HepG2 (cell line): ENCODE measurements around the gene TMEM131L. TPM values are rescaled to one million over a fixed set of nuclear protein-coding genes. Genes with fewer than 3 reads are reported as not detected.
A peak's percentile ranks its signal among the peaks of the same experiment; 100 is the strongest.

Experiments used
- ATAC-seq: fragments of 200-7000 bp; cut with Tn5 transposase; 3 replicates; pipeline ENCODE4 v1.9.1; 2020; ENCODE audit warnings: mild to moderate bottlenecking, moderate library complexity
- BruUV-seq: library from RNA; stranded (reverse); fragments of 400-500 nt; replicated peaks from 2 replicates; lab custom pipeline; 2021; lab: Mats Ljungman, UMichigan
- CTCF ChIA-PET: fragments of 300-600 bp; formaldehyde crosslinking; extraction: SDS; loops from one replicate; lab custom pipeline; 2021; ENCODE audit warnings: low total read pairs, inconsistent platforms, low intra/inter-chr PET ratio; lab: Yijun Ruan, JAX
- POLR2A ChIA-PET: fragments of 350-600 bp; sonication (Branson Sonifier 250); formaldehyde crosslinking; loops from one replicate; lab custom pipeline; 2020; ENCODE audit warnings: antibody characterized with exemption, inconsistent platforms; lab: Yijun Ruan, JAX
- DNase-seq: peaks from one replicate; pipeline ENCODE4 v3.0.0-alpha.2; 2015; ENCODE audit warnings: low spot score
- FAIRE-seq: peaks from 3 replicates; lab custom pipeline; 2011; peaks lifted over from hg19 to GRCh38; lab: Jason Lieb, UNC
- H2AFZ ChIP-seq: one replicate; pipeline ENCODE4 v1.6.1; 2011; ENCODE audit warnings: low read length, inconsistent platforms
- H3K27ac ChIP-seq: fragments of 300-600 bp; 3 replicates; pipeline ENCODE4 v1.8.0; 2011; ENCODE audit warnings: mixed run types, mild to moderate bottlenecking, mixed read lengths, low read length, inconsistent platforms; ENCODE audit not compliant: insufficient read depth; ENCODE audit errors: extremely low read length
- H3K27me3 ChIP-seq, 2 experiments: fragments of 200-600 bp in 1 of 2; 2 replicates in 1 of 2; 3 replicates in 1 of 2; pipeline versions ENCODE4 v1.6.0 to v1.8.0; 2011; ENCODE audit warnings: low read length in 2 of 2, mild to moderate bottlenecking in 2 of 2, moderate library complexity in 2 of 2, inconsistent platforms in 1 of 2; ENCODE audit not compliant: insufficient read depth in 2 of 2, control insufficient read depth in 1 of 2
- H3K36me3 ChIP-seq, 2 experiments: fragments of 200-600 bp in 1 of 2; replicated peaks in 1 of 2; 2 replicates in 1 of 2; 3 replicates in 1 of 2; pipeline versions ENCODE4 v1.5.1 to v1.8.0; 2011; ENCODE audit warnings: low read length in 2 of 2, inconsistent platforms in 1 of 2; ENCODE audit not compliant: insufficient read depth in 2 of 2, control insufficient read depth in 1 of 2
- H3K4me1 ChIP-seq: 2 replicates; pipeline ENCODE4 v1.5.1; 2012; ENCODE audit warnings: low read length, inconsistent platforms; ENCODE audit not compliant: insufficient read depth
- H3K4me2 ChIP-seq: 2 replicates; pipeline ENCODE4 v1.6.0; 2011; ENCODE audit warnings: low read depth, low read length, inconsistent platforms
- H3K4me3 ChIP-seq, 3 experiments: fragments of 200-600 bp in 1 of 3; sonication (generic), shearing (Covaris generic) in 1 of 3; replicated peaks in 1 of 3; 2 replicates each; pipeline ENCODE4 v1.5.1; 2011 to 2016; ENCODE audit warnings: low read length in 3 of 3, inconsistent platforms in 2 of 3, low read depth in 2 of 3, mild to moderate bottlenecking in 2 of 3, control low read depth in 1 of 3, mixed read lengths in 1 of 3; ENCODE audit not compliant: insufficient read depth in 1 of 3
- H3K79me2 ChIP-seq: one replicate; pipeline ENCODE4 v1.6.1; 2011; ENCODE audit warnings: low read length, inconsistent platforms; ENCODE audit not compliant: insufficient read depth
- H3K9ac ChIP-seq: 2 replicates; pipeline ENCODE4 v1.6.0; 2011; ENCODE audit warnings: mild to moderate bottlenecking, low read depth, low read length, inconsistent platforms; ENCODE audit not compliant: insufficient read depth
- H3K9me3 ChIP-seq: 2 replicates; pipeline ENCODE4 v1.5.1; 2012; ENCODE audit warnings: mild to moderate bottlenecking, low read length
- H4K20me1 ChIP-seq: 2 replicates; pipeline ENCODE4 v1.6.0; 2011; ENCODE audit warnings: inconsistent platforms, mild to moderate bottlenecking, low read length, moderate library complexity; ENCODE audit not compliant: insufficient read depth
- CBX5 ChIP-seq: sonication (generic); formaldehyde crosslinking; IDR thresholded peaks from 2 replicates; pipeline ENCODE4 v1.4.0; 2020; ENCODE audit warnings: missing genetic modification reagents, borderline replicate concordance
- ESRRA ChIP-seq: sonication (generic); formaldehyde crosslinking; IDR thresholded peaks from 2 replicates; pipeline ENCODE4 v1.5.1; 2020; ENCODE audit warnings: mild to moderate bottlenecking, low read depth, missing genetic modification reagents
- MAFF ChIP-seq: IDR thresholded peaks from 2 replicates; pipeline ENCODE4 v1.6.1; 2011; ENCODE audit warnings: low read depth, low read length, improper control_type of control experiment
- MAFK ChIP-seq, 2 experiments: IDR thresholded peaks in 1 of 2; conservative IDR thresholded peaks in 1 of 2; 2 replicates each; pipeline ENCODE4 v1.6.1; 2011; ENCODE audit warnings: improper control_type of control experiment in 2 of 2, low read length in 2 of 2
- REPIN1 ChIP-seq: sonication (generic); formaldehyde crosslinking; IDR thresholded peaks from 2 replicates; pipeline ENCODE4 v1.8.0; 2022; ENCODE audit warnings: missing genetic modification reagents, low read depth, mild to moderate bottlenecking, borderline replicate concordance
- SIX1 ChIP-seq: sonication (generic); formaldehyde crosslinking; IDR thresholded peaks from 2 replicates; pipeline ENCODE4 v1.4.0; 2020; ENCODE audit warnings: missing genetic modification reagents, borderline replicate concordance
- SP1 ChIP-seq, 2 experiments: fragments of 450-650 bp in 1 of 2; sonication (generic) in 1 of 2; formaldehyde crosslinking in 1 of 2; IDR thresholded peaks; 2 replicates each; pipeline versions ENCODE4 v1.4.0 to v1.6.1; 2016 to 2020; ENCODE audit warnings: missing genetic modification reagents in 1 of 2
- ZNF782 ChIP-seq: sonication (generic); formaldehyde crosslinking; IDR thresholded peaks from 2 replicates; pipeline ENCODE4 v1.4.0; 2020; ENCODE audit warnings: missing genetic modification reagents, mild to moderate bottlenecking, borderline replicate concordance
- ZSCAN22 ChIP-seq: sonication (generic); formaldehyde crosslinking; IDR thresholded peaks from 2 replicates; pipeline ENCODE4 v1.4.0; 2020; ENCODE audit warnings: mild to moderate bottlenecking, missing genetic modification reagents
- WGBS: methylation state at CpG from one replicate; pipeline ENCODE4 v1.1.6; 2017; ENCODE audit warnings: low lambda C conversion rate; 5-methylcytosine and 5-hydroxymethylcytosine counted together
- in situ Hi-C: cut with HindIII; loops from 2 replicates; pipeline ENCODE4 v1.10.0; 2017; ENCODE audit warnings: low pct_unique_long_range_greater_than_20kb; ENCODE audit not compliant: extremely low pct_ligation_motif_present
- intact Hi-C: fragments of 100-400 bp; cut with micrococcal nuclease; formaldehyde crosslinking; loops from one replicate; pipeline ENCODE4 v1.10.0; 2022; ENCODE audit not compliant: unreplicated experiment
- polyA plus RNA-seq, 8 experiments: library from polyadenylated mRNA; depleted of rRNA in 3 of 8; stranded (reverse) in 7 of 8; unstranded in 1 of 8; fragments of >200 nt; fragmentation: Illumina TruSeq in 4 of 8; extraction: Trizol in 4 of 8; gene quantifications; 2 replicates each; pipeline versions ENCODE4 v1.2.1 to v1.2.3, GENCODE V29; 2011 to 2016; ENCODE audit warnings: low read depth in 4 of 8, missing spikeins in 1 of 8, mixed read lengths in 1 of 8; ENCODE audit not compliant: insufficient read depth in 1 of 8
- total RNA-seq, 5 experiments: library from RNA; depleted of rRNA; stranded (reverse); fragments of >200 nt; fragmentation: Illumina TruSeq; extraction: Trizol; gene quantifications; 2 replicates each; pipeline ENCODE4 v1.2.3, GENCODE V29; 2016; ENCODE audit warnings: low read depth in 1 of 5

The TMEM131L gene
- total and polyA plus RNA-seq, 2 of the 13 experiments (the other 11 are each of a cell fraction or from before 2014, with no cell fraction given): 2.2 to 4.5 TPM

GRCh38 chr4:153448003-153448731 lies 18.0 kb upstream of the TMEM131L start:
- TF ChIP-seq ZSCAN22 (CRISPR knock-in tag): no peak
- no peak for TF ChIP-seq CBX5
- TF ChIP-seq ESRRA: no peak
- no peak for TF ChIP-seq REPIN1 (CRISPR knock-in tag)
- 0 out of 2 replicates have a peak, but pooled peaks have one; percentile 15 for TF ChIP-seq SIX1 (CRISPR knock-in tag)
- no peak for TF ChIP-seq ZNF782
- FAIRE-seq: no peak
- Histone ChIP-seq H2AFZ (no peak overlapping the region), H3K9ac (no peak overlapping the region), H3K27ac (no peak overlapping the region), H3K4me3 (no peak overlapping the region), H3K36me3 (no peaks in the 10 kb centered on the region), H3K27me3 (no peaks in the 10 kb centered on the region), H3K4me1 (peaks cover 30% of the 10 kb centered on the region), H3K4me2 (no peak overlapping the region), H3K79me2 (no peaks in the 10 kb centered on the region), H3K9me3 (no peaks in the 10 kb centered on the region), H4K20me1 (no peaks in the 10 kb centered on the region)
- CTCF ChIA-PET: no interaction called here
- 27% methylated on average over 10 of the region's 10 CpGs for WGBS
- no peak for ATAC-seq
- POLR2A ChIA-PET: no interaction called here
- intact Hi-C loops: no loop called here
- in situ Hi-C loops: no loop called here
- BruUV-seq: no TSS peak
- no peak for DNase-seq

- in situ Hi-C loops (no loop called here), intact Hi-C loops (no loop called here)
- DNase-seq (no peak), ATAC-seq (no peak), FAIRE-seq (no peak)
- no peaks in the 10 kb centered on the region for H3K36me3 ChIP-seq
- TF ChIP-seq MAFK (conservative IDR thresholded peaks at IDR 0.05 in 1 of 2, IDR thresholded peaks at IDR 0.05 in 1 of 2; ENCODE audit: low read length in 2 of 2) (peak; percentile 90 to 95), MAFF (peak; percentile 92), SP1 (IDR thresholded peaks at IDR 0.05) (no peak), SP1 (CRISPR knock-in tag; IDR thresholded peaks at IDR 0.05) (no peak)
- BruUV-seq: no TSS peak
- peaks cover 37% of the 10 kb centered on the region for H3K4me1 ChIP-seq
- H2AFZ ChIP-seq: no peak overlapping the region
- H3K79me2 ChIP-seq: no peaks in the 10 kb centered on the region
- ChIA-PET POLR2A (no interaction called here), CTCF (no interaction called here)
- H3K27me3 ChIP-seq: no peaks in the 10 kb centered on the region
- 46% methylated on average over 1 of the region's 1 CpG for WGBS
- no peak overlapping the region for H3K27ac ChIP-seq
- no peak overlapping the region for H3K9ac ChIP-seq
- H3K4me3 ChIP-seq: no peak overlapping the region
- no peak overlapping the region for H3K4me2 ChIP-seq
- no peaks in the 10 kb centered on the region for H4K20me1 ChIP-seq
- no peaks in the 10 kb centered on the region for H3K9me3 ChIP-seq
Measured at GRCh38 chr4:153449338-153449737, 16.8 kb upstream of the TMEM131L start.
